Osteoblast (primary cell): Measurements from ENCODE around the gene PDCD6IP. TPM values are rescaled to one million over a fixed set of nuclear protein-coding genes. Genes with fewer than 3 reads are reported as not detected.

ENCODE experiments used
- DNase-seq: peaks from one replicate; pipeline ENCODE4 v3.0.0; 2011; ENCODE audit warnings: low spot score, mixed read lengths; ENCODE audit not compliant: insufficient read length; ENCODE audit errors: missing footprints
- H2AFZ ChIP-seq: 2 replicates; pipeline ENCODE4 v1.6.0; 2011; ENCODE audit warnings: mild to moderate bottlenecking, low read length
- H3K27ac ChIP-seq: 2 replicates; pipeline ENCODE4 v1.5.1; 2011; ENCODE audit warnings: mild to moderate bottlenecking, low read depth, low read length, moderate library complexity
- H3K27me3 ChIP-seq: 2 replicates; pipeline ENCODE4 v1.6.0; 2012; ENCODE audit warnings: mild to moderate bottlenecking, control low read depth, inconsistent platforms, low read length, moderate library complexity; ENCODE audit not compliant: insufficient read depth
- H3K36me3 ChIP-seq: 2 replicates; pipeline ENCODE4 v1.5.1; 2011; ENCODE audit warnings: mild to moderate bottlenecking, low read length, control low read depth, moderate library complexity; ENCODE audit not compliant: insufficient read depth
- H3K4me1 ChIP-seq: 2 replicates; pipeline ENCODE4 v1.5.1; 2011; ENCODE audit warnings: mild to moderate bottlenecking, low read length, control low read depth, moderate library complexity; ENCODE audit not compliant: insufficient read depth
- H3K4me2 ChIP-seq: 2 replicates; pipeline ENCODE4 v1.6.0; 2011; ENCODE audit warnings: mild to moderate bottlenecking, low read length; ENCODE audit not compliant: insufficient read depth
- H3K4me3 ChIP-seq: fragments of 200-600 bp; sonication (generic); 3 replicates; pipeline ENCODE4 v1.5.1; 2012; ENCODE audit warnings: mild to moderate bottlenecking, low read length, inconsistent platforms; ENCODE audit not compliant: insufficient read depth
- H3K79me2 ChIP-seq: 2 replicates; pipeline ENCODE4 v1.6.0; 2012; ENCODE audit warnings: mild to moderate bottlenecking, low read length, control low read depth, inconsistent platforms; ENCODE audit not compliant: insufficient read depth
- H3K9me3 ChIP-seq: 2 replicates; pipeline ENCODE4 v1.5.1; 2011; ENCODE audit warnings: low read depth, low read length, control low read depth
- H4K20me1 ChIP-seq: 2 replicates; pipeline ENCODE4 v1.6.0; 2012; ENCODE audit warnings: mild to moderate bottlenecking, low read length, control low read depth; ENCODE audit not compliant: insufficient read depth
- CTCF ChIP-seq: IDR thresholded peaks from 2 replicates; pipeline ENCODE4 v1.5.1; 2011; ENCODE audit warnings: mild to moderate bottlenecking, low read depth, low read length, moderate library complexity; ENCODE audit errors: extremely low read depth
- total RNA-seq: library from RNA; depleted of rRNA; stranded (reverse); fragments of >200 nt; gene quantifications from 2 replicates; pipeline ENCODE4 v1.2.3, GENCODE V29; 2012

Gene PDCD6IP
- total RNA-seq, 1 donor: 283 TPM

GRCh38 chr3:33882296-33882695 lies 83.9 kb downstream of the PDCD6IP start:
- H3K27ac ChIP-seq: no peak overlapping the region
- no peak for DNase-seq
- no peaks in the 10 kb centered on the region for H3K9me3 ChIP-seq
- no peak overlapping the region for H2AFZ ChIP-seq
- H3K4me3 ChIP-seq: no peak overlapping the region
- no peaks in the 10 kb centered on the region for H3K27me3 ChIP-seq
- no peaks in the 10 kb centered on the region for H3K36me3 ChIP-seq
- no peaks in the 10 kb centered on the region for H4K20me1 ChIP-seq
- no peaks in the 10 kb centered on the region for H3K79me2 ChIP-seq
- H3K4me2 ChIP-seq: no peak overlapping the region
- TF ChIP-seq CTCF: no peak
- peaks cover 10% of the 10 kb centered on the region for H3K4me1 ChIP-seq

GRCh38 chr3:33883538-33883950 lies 85.1 kb downstream of the PDCD6IP start:
- Histone ChIP-seq H2AFZ (peak overlapping the region; percentile 6), H3K4me3 (peak overlapping the region; percentile 41)
- DNase-seq: peak; percentile 81

GRCh38 chr3:33883951-33884561 lies 85.6 kb downstream of the PDCD6IP start:
- Histone ChIP-seq H3K4me3 (peak overlapping the region; percentile 41), H3K27me3 (no peaks in the 10 kb centered on the region), H3K4me1 (peaks cover 10% of the 10 kb centered on the region), H3K9me3 (no peaks in the 10 kb centered on the region), H3K79me2 (no peaks in the 10 kb centered on the region), H3K27ac (no peak overlapping the region), H4K20me1 (no peaks in the 10 kb centered on the region), H3K4me2 (peak overlapping the region; percentile 78), H2AFZ (peak overlapping the region; percentile 6), H3K36me3 (no peaks in the 10 kb centered on the region)
- DNase-seq: peak; percentile 66
- peak; percentile 66 for TF ChIP-seq CTCF

More at GRCh38 chr3:33883538-33883950, 85.1 kb downstream of the PDCD6IP start:
- no peaks in the 10 kb centered on the region for H3K27me3 ChIP-seq
- no peaks in the 10 kb centered on the region for H3K79me2 ChIP-seq
- no peak overlapping the region for H3K27ac ChIP-seq
- no peaks in the 10 kb centered on the region for H3K36me3 ChIP-seq
- H4K20me1 ChIP-seq: no peaks in the 10 kb centered on the region
- TF ChIP-seq CTCF: peak; percentile 75
- H3K9me3 ChIP-seq: no peaks in the 10 kb centered on the region
- H3K4me1 ChIP-seq: peaks cover 10% of the 10 kb centered on the region
- H3K4me2 ChIP-seq: peak overlapping the region; percentile 78

GRCh38 chr3:33884701-33885100 lies 86.3 kb downstream of the PDCD6IP start:
- TF ChIP-seq CTCF: no peak
- H4K20me1 ChIP-seq: no peaks in the 10 kb centered on the region
- no peak overlapping the region for H3K4me2 ChIP-seq
- no peak for DNase-seq
- H3K79me2 ChIP-seq: no peaks in the 10 kb centered on the region
- no peaks in the 10 kb centered on the region for H3K27me3 ChIP-seq
- no peaks in the 10 kb centered on the region for H3K36me3 ChIP-seq
- H3K27ac ChIP-seq: no peak overlapping the region
- peaks cover 10% of the 10 kb centered on the region for H3K4me1 ChIP-seq
- H2AFZ ChIP-seq: no peak overlapping the region
- no peak overlapping the region for H3K4me3 ChIP-seq
- H3K9me3 ChIP-seq: no peaks in the 10 kb centered on the region
